IPS DF 6.9 (cell line): ENCODE data around the gene PPP1R15B.

Experiments
- DNase-seq: peaks from one replicate; pipeline ENCODE4 v3.0.0-alpha.2; 2013; ENCODE audit warnings: low read depth, low spot score
- H3K27ac ChIP-seq: one replicate; pipeline ENCODE4 v1.5.1; 2013; ENCODE audit warnings: low read length, control low read depth
- H3K27me3 ChIP-seq: 2 replicates; pipeline ENCODE4 v1.6.1; 2013; ENCODE audit warnings: mild to moderate bottlenecking, low read length; ENCODE audit not compliant: control insufficient read depth, insufficient read depth
- H3K36me3 ChIP-seq: 2 replicates; pipeline ENCODE4 v1.6.1; 2013; ENCODE audit warnings: low read length; ENCODE audit not compliant: control insufficient read depth, insufficient read depth
- H3K4me1 ChIP-seq: 2 replicates; pipeline ENCODE4 v1.6.1; 2013; ENCODE audit warnings: low read length; ENCODE audit not compliant: control insufficient read depth, insufficient read depth
- H3K4me3 ChIP-seq: 2 replicates; pipeline ENCODE4 v1.5.1; 2013; ENCODE audit warnings: mild to moderate bottlenecking, low read length
- H3K9me3 ChIP-seq: 2 replicates; pipeline ENCODE4 v1.6.1; 2013; ENCODE audit warnings: low read length, inconsistent platforms; ENCODE audit not compliant: control insufficient read depth, insufficient read depth
- WGBS: extraction: QIAGEN DNeasy Blood & Tissue Kit; methylation state at CpG from one replicate; pipeline ENCODE4 v1.1.7; 2013; ENCODE audit warnings: mixed read lengths, missing lambda C conversion rate; ENCODE audit not compliant: insufficient read length, insufficient coverage; 5-methylcytosine and 5-hydroxymethylcytosine counted together

Gene PPP1R15B

GRCh38 chr1:204357551-204358490, 53.8 kb downstream of the PPP1R15B start:
- Histone ChIP-seq H3K9me3 (no peaks in the 10 kb centered on the region), H3K27me3 (no peaks in the 10 kb centered on the region), H3K36me3 (no peaks in the 10 kb centered on the region), H3K4me1 (peaks cover 10% of the 10 kb centered on the region; the same call in 1 of the 2 replicates), H3K27ac (no peak overlapping the region), H3K4me3 (no peak overlapping the region)
- no CpG with 5 or more reads among the region's 23 CpGs for WGBS
- DNase-seq = no peak

- Histone ChIP-seq H3K4me3 (no peak overlapping the region), H3K27ac (no peak overlapping the region), H3K36me3 (no peaks in the 10 kb centered on the region), H3K4me1 (peaks cover 10% of the 10 kb centered on the region; the same call in 1 of the 2 replicates), H3K9me3 (no peaks in the 10 kb centered on the region), H3K27me3 (no peaks in the 10 kb centered on the region)
- WGBS = no CpG with 5 or more reads among the region's 4 CpGs
- DNase-seq = no peak
Observed at GRCh38 chr1:204356997-204357396, 54.6 kb downstream of the PPP1R15B start.

- H3K4me1 ChIP-seq = peaks cover 14% of the 10 kb centered on the region; the same call in 1 of the 2 replicates
- no peak overlapping the region for H3K4me3 ChIP-seq
- H3K27ac ChIP-seq = no peak overlapping the region
- WGBS = no CpG with 5 or more reads among the region's 4 CpGs
- H3K36me3 ChIP-seq = no peaks in the 10 kb centered on the region
- no peaks in the 10 kb centered on the region for H3K27me3 ChIP-seq
- no peaks in the 10 kb centered on the region for H3K9me3 ChIP-seq
- DNase-seq = no peak
Observed at GRCh38 chr1:204355913-204356312, 55.7 kb downstream of the PPP1R15B start.

GRCh38 chr1:204354579-204354978, 57.0 kb downstream of the PPP1R15B start:
- DNase-seq = no peak
- Histone ChIP-seq H3K4me3 (no peak overlapping the region), H3K9me3 (no peaks in the 10 kb centered on the region), H3K4me1 (peaks cover 16% of the 10 kb centered on the region; the same call in 1 of the 2 replicates), H3K27me3 (no peaks in the 10 kb centered on the region), H3K36me3 (no peaks in the 10 kb centered on the region), H3K27ac (no peak overlapping the region)
- WGBS = no CpG with 5 or more reads among the region's 6 CpGs
